Measurements from ENCODE around the gene AREL1.

DNA sequence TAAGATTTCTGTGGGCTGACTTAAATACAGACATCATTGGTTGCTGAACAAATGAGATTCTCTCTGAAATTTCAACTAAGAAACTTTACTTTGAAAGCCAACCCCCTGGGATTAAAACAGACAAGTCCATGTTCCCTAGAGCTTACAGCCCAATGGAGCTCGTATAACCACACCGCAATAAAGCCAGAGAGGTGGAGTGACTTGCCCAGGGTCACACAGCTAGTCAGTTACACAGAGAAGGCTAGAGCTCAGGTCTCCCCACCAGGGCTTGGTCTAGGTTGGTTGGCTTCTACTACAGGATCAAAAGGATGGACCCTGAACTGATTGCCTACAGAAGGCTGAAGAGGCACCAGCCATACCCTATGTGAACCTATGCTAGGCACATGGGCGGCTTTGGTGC, 92.0 kb downstream of the AREL1 start:
- TF ChIP-seq, protein P1, sequence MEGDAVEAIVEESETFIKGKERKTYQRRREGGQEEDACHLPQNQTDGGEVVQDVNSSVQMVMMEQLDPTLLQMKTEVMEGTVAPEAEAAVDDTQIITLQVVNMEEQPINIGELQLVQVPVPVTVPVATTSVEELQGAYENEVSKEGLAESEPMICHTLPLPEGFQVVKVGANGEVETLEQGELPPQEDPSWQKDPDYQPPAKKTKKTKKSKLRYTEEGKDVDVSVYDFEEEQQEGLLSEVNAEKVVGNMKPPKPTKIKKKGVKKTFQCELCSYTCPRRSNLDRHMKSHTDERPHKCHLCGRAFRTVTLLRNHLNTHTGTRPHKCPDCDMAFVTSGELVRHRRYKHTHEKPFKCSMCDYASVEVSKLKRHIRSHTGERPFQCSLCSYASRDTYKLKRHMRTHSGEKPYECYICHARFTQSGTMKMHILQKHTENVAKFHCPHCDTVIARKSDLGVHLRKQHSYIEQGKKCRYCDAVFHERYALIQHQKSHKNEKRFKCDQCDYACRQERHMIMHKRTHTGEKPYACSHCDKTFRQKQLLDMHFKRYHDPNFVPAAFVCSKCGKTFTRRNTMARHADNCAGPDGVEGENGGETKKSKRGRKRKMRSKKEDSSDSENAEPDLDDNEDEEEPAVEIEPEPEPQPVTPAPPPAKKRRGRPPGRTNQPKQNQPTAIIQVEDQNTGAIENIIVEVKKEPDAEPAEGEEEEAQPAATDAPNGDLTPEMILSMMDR (IDR thresholded peaks at IDR 0.05), result no peak
- no peak for TF ChIP-seq POLR2A (IDR thresholded peaks at IDR 0.05)
